Neural progenitor cell (in vitro differentiated cells): Measurements from ENCODE around the gene RNFT2.

Source experiments
- EZH2phosphoT487 ChIP-seq: fragments of 200-600 bp; sonication (generic); IDR thresholded peaks from 2 replicates; pipeline ENCODE4 v1.6.1; 2017; ENCODE audit warnings: antibody characterized with exemption
- TF ChIP-seq, protein P1 (sequence below): fragments of 200-600 bp; sonication (generic); IDR thresholded peaks from 2 replicates; pipeline ENCODE4 v1.5.1; 2017; ENCODE audit warnings: antibody characterized with exemption, mild to moderate bottlenecking

DNA sequence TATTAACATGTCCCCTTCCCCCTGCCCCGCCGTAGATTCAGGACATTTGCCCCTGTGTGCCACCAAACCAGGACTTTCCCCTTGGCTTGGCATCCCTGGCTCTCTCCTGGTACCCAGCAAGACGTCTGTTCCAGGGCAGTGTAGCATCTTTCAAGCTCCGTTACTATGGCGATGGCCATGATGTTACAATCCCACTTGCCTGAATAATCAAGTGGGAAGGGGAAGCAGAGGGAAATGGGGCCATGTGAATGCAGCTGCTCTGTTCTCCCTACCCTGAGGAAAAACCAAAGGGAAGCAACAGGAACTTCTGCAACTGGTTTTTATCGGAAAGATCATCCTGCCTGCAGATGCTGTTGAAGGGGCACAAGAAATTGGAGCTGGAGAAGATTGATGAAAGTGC lies 114.2 kb downstream of the RNFT2 start:
- TF ChIP-seq, protein P1, sequence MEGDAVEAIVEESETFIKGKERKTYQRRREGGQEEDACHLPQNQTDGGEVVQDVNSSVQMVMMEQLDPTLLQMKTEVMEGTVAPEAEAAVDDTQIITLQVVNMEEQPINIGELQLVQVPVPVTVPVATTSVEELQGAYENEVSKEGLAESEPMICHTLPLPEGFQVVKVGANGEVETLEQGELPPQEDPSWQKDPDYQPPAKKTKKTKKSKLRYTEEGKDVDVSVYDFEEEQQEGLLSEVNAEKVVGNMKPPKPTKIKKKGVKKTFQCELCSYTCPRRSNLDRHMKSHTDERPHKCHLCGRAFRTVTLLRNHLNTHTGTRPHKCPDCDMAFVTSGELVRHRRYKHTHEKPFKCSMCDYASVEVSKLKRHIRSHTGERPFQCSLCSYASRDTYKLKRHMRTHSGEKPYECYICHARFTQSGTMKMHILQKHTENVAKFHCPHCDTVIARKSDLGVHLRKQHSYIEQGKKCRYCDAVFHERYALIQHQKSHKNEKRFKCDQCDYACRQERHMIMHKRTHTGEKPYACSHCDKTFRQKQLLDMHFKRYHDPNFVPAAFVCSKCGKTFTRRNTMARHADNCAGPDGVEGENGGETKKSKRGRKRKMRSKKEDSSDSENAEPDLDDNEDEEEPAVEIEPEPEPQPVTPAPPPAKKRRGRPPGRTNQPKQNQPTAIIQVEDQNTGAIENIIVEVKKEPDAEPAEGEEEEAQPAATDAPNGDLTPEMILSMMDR: no peak
- TF ChIP-seq EZH2phosphoT487: no peak
